Measurements from ENCODE around the gene GNG12.

GRCh38 chr1:67823615-67824014, 9.7 kb downstream of the GNG12 start:
- TF ChIP-seq EP300 (IDR thresholded peaks at IDR 0.05) (no peak), POLR2A (IDR thresholded peaks at IDR 0.05) (no peak), CTCF (IDR thresholded peaks at IDR 0.05) (no peak), POLR2AphosphoS5 (IDR thresholded peaks at IDR 0.05) (no peak)
